ENCODE results near the gene ZNF791. TPM values are rescaled to one million over a fixed set of nuclear protein-coding genes. Genes with fewer than 3 reads are reported as not detected.
A peak's percentile ranks its signal among the peaks of the same experiment; 100 is the strongest.
"Not testable (repeated sequence)": the region's sequence is repeated elsewhere in the genome, so short reads cannot be mapped to it uniquely, and the experiment has no call there.

The ZNF791 gene
- total RNA-seq, 4 donors from 2014 or later, result 8.6 to 19.5 (median 13.0) TPM

GRCh38 chr19:12639901-12640613 is 29.3 kb downstream of the ZNF791 start:
- no peaks in the 10 kb centered on the region for H3K27me3 ChIP-seq
- intact Hi-C loops (cut with DNase I), result no loop called here
- H3K27ac ChIP-seq, result peak overlapping the region in 1 of 4 donors; percentile 14
- peaks cover 9 to 13% (median 10%) of the 10 kb centered on the region in 3 donors for H3K4me1 ChIP-seq
- H3K9me3 ChIP-seq, result no peaks in the 10 kb centered on the region
- H3K4me3 ChIP-seq, result peak overlapping the region in 3 of 4 donors; percentile 27 to 62 (median 30)
- WGBS, 2 donors, result 4 to 36% methylated on average over 4 to 14 of the region's 39 CpGs
- TF ChIP-seq POLR2A (IDR thresholded peaks at IDR 0.05) (no peak), CTCF (IDR thresholded peaks at IDR 0.05) (peak; percentile 50 to 73 (median 64))
- DNase-seq, result peak; percentile 27
- no peaks in the 10 kb centered on the region for H3K36me3 ChIP-seq

- no peaks in the 10 kb centered on the region for H3K9me3 ChIP-seq
- H3K27ac ChIP-seq, result no peak overlapping the region
- DNase-seq, result no peak
- H3K27me3 ChIP-seq, result no peaks in the 10 kb centered on the region
- intact Hi-C loops (cut with DNase I), result no loop called here
- no peaks in the 10 kb centered on the region for H3K36me3 ChIP-seq
- WGBS, 2 donors, result 55 to 69% methylated on average over 7 to 11 of the region's 13 CpGs
- no peak for TF ChIP-seq POLR2A (IDR thresholded peaks at IDR 0.05)
- no peak for TF ChIP-seq CTCF (IDR thresholded peaks at IDR 0.05)
- H3K4me1 ChIP-seq, result peaks cover 9 to 13% (median 10%) of the 10 kb centered on the region in 3 donors
- H3K4me3 ChIP-seq, result no peak overlapping the region
These were observed 30.7 kb downstream of the ZNF791 start for GRCh38 chr19:12641456-12641855.

- intact Hi-C loops (cut with DNase I), result no loop called here
- TF ChIP-seq POLR2A (IDR thresholded peaks at IDR 0.05), result no peak
- no peak for TF ChIP-seq CTCF (IDR thresholded peaks at IDR 0.05)
- 92 to 95% methylated on average over 12 to 17 of the region's 26 CpGs for WGBS, 2 donors
- Histone ChIP-seq H3K4me3 (no peak overlapping the region), H3K4me1 (peaks cover 11 to 16% (median 13%) of the 10 kb centered on the region in 3 donors), H3K36me3 (no peaks in the 10 kb centered on the region), H3K27ac (no peak overlapping the region), H3K27me3 (no peaks in the 10 kb centered on the region), H3K9me3 (no peaks in the 10 kb centered on the region)
- no peak for DNase-seq
These were observed 31.8 kb downstream of the ZNF791 start for GRCh38 chr19:12642506-12642905.

GRCh38 chr19:12643716-12644115 is 33.0 kb downstream of the ZNF791 start:
- WGBS, 2 donors, result 92 to 97% methylated on average over 7 to 14 of the region's 14 CpGs
- H3K27me3 ChIP-seq; H3K9me3 ChIP-seq; H3K36me3 ChIP-seq; H3K4me3 ChIP-seq; DNase-seq; H3K27ac ChIP-seq; intact Hi-C loops (cut with DNase I): not testable (repeated sequence)
- H3K4me1 ChIP-seq, result peaks cover 21 to 28% (median 21%) of the 10 kb centered on the region in 3 donors

- no peak for TF ChIP-seq POLR2A (IDR thresholded peaks at IDR 0.05)
- no peak for TF ChIP-seq CTCF (IDR thresholded peaks at IDR 0.05)
- Histone ChIP-seq H3K4me3 (no peak overlapping the region), H3K9me3 (no peaks in the 10 kb centered on the region), H3K27ac (no peak overlapping the region), H3K4me1 (peaks cover 11 to 15% (median 12%) of the 10 kb centered on the region in 3 donors), H3K36me3 (peaks cover 0 to 6% (median 0%) of the 10 kb centered on the region in 3 donors), H3K27me3 (no peaks in the 10 kb centered on the region)
- no peak for DNase-seq
- WGBS, 2 donors, result 75 to 92% methylated on average over 8 of the region's 10 CpGs
- intact Hi-C loops (cut with DNase I), result no loop called here
These were observed 35.8 kb downstream of the ZNF791 start for GRCh38 chr19:12646551-12646950.
